Body of pancreas (tissue), 4 donors: ENCODE measurements around the gene PFKM. TPM values are rescaled to one million over a fixed set of nuclear protein-coding genes. Genes with fewer than 3 reads are reported as not detected.

Experiments used
- ATAC-seq: fragments of 150-250 bp; one replicate; pipeline ENCODE4 v1.9.1; 2016
- DNase-seq, 4 donors: peaks; one replicate each; pipeline ENCODE4 v3.0.0-alpha.2; 2019
- H3K27ac ChIP-seq, 4 donors: fragments of 200-600 bp; sonication (generic); 1 replicate in 3 of 4; 2 replicates in 1 of 4; pipeline versions ENCODE4 v1.5.1 to v1.6.1; 2016 to 2019; ENCODE audit warnings: mild to moderate bottlenecking in 1 of 4, mixed read lengths in 1 of 4, moderate library complexity in 1 of 4
- H3K27me3 ChIP-seq, 2 donors: fragments of 200-600 bp; sonication (generic); one replicate each; pipeline ENCODE4 v1.6.0; 2016; ENCODE audit warnings: mild to moderate bottlenecking in 1 of 2
- H3K36me3 ChIP-seq, 2 donors: fragments of 200-600 bp; sonication (generic); replicated peaks in 1 of 2; 2 replicates each; pipeline ENCODE4 v1.5.1; 2016; ENCODE audit warnings: low read depth in 2 of 2; ENCODE audit not compliant: insufficient read depth in 1 of 2
- H3K4me1 ChIP-seq: fragments of 200-600 bp; sonication (generic); one replicate; pipeline ENCODE4 v1.6.0; 2016
- H3K4me3 ChIP-seq, 2 donors: fragments of 200-600 bp; sonication (generic); 1 replicate in 1 of 2; 2 replicates in 1 of 2; pipeline ENCODE4 v1.5.1; 2016 to 2019
- H3K9me3 ChIP-seq, 3 donors: fragments of 200-600 bp; sonication (generic); 1 replicate in 2 of 3; 2 replicates in 1 of 3; pipeline ENCODE4 v1.5.1; 2016
- CTCF ChIP-seq, 7 experiments: fragments of 450-650 bp in 4 of 7; fragments of 200-600 bp in 3 of 7; sonication (generic) in 3 of 7; IDR thresholded peaks; one replicate each; pipeline ENCODE4 v1.5.1; 2016 to 2019; ENCODE audit warnings: antibody characterized with exemption in 7 of 7
- POLR2A ChIP-seq, 3 donors: fragments of 450-650 bp; IDR thresholded peaks; one replicate each; pipeline ENCODE4 v1.6.1; 2016; ENCODE audit warnings: antibody characterized with exemption in 3 of 3, mild to moderate bottlenecking in 2 of 3
- WGBS, 2 donors: methylation state at CpG; one replicate each; pipeline ENCODE4 v1.1.5; 2017; 5-methylcytosine and 5-hydroxymethylcytosine counted together
- intact Hi-C: fragments of 100-400 bp; cut with DNase I; formaldehyde crosslinking; loops from one replicate; pipeline ENCODE4 v1.15.1; 2023
- total RNA-seq, 2 donors: library from RNA; depleted of rRNA; stranded (reverse); fragments of >200 nt; gene quantifications; one replicate each; pipeline ENCODE4 v1.1.0, GENCODE V29; 2016

Gene PFKM
- total RNA-seq, 2 donors from 2014 or later = 14.3 to 16.8 TPM

GRCh38 chr12:48080821-48081220, 38.3 kb upstream of the PFKM start:
- TF ChIP-seq POLR2A (IDR thresholded peaks at IDR 0.05) = no peak
- TF ChIP-seq CTCF (IDR thresholded peaks at IDR 0.05) = no peak
- no peak for DNase-seq
- Histone ChIP-seq H3K4me3 (no peak overlapping the region), H3K9me3 (no peaks in the 10 kb centered on the region), H3K36me3 (peaks cover 0 to 6% of the 10 kb centered on the region in 2 donors), H3K27ac (no peak overlapping the region), H3K4me1 (no peaks in the 10 kb centered on the region), H3K27me3 (no peaks in the 10 kb centered on the region)
- no peak for ATAC-seq
- 91 to 96% methylated on average over 3 of the region's 3 CpGs for WGBS, 2 donors
- intact Hi-C loops = no loop called here

- H3K9me3 ChIP-seq = no peaks in the 10 kb centered on the region
- ATAC-seq (no peak), DNase-seq (no peak)
- intact Hi-C loops = no loop called here
- WGBS, 2 donors = 57 to 84% methylated on average over 1 of the region's 1 CpG
- H3K4me3 ChIP-seq = no peak overlapping the region
- H3K27me3 ChIP-seq = no peaks in the 10 kb centered on the region
- H3K27ac ChIP-seq = no peak overlapping the region
- TF ChIP-seq POLR2A (IDR thresholded peaks at IDR 0.05) (no peak), CTCF (IDR thresholded peaks at IDR 0.05) (peak in 3 of 7 experiments; percentile 23 to 34 (median 28))
- H3K36me3 ChIP-seq = peaks cover 0 to 15% of the 10 kb centered on the region in 2 donors
- no peaks in the 10 kb centered on the region for H3K4me1 ChIP-seq
Observed at GRCh38 chr12:48084066-48084465, 35.1 kb upstream of the PFKM start.

- no peak overlapping the region for H3K27ac ChIP-seq
- TF ChIP-seq CTCF (IDR thresholded peaks at IDR 0.05) (no peak), POLR2A (IDR thresholded peaks at IDR 0.05) (no peak)
- 91 to 97% methylated on average over 12 of the region's 12 CpGs for WGBS, 2 donors
- ATAC-seq (no peak), DNase-seq (no peak)
- H3K27me3 ChIP-seq = no peaks in the 10 kb centered on the region
- H3K4me1 ChIP-seq = no peaks in the 10 kb centered on the region
- H3K9me3 ChIP-seq = no peaks in the 10 kb centered on the region
- peaks cover 0 to 15% of the 10 kb centered on the region in 2 donors for H3K36me3 ChIP-seq
- intact Hi-C loops = no loop called here
- no peak overlapping the region for H3K4me3 ChIP-seq
Observed at GRCh38 chr12:48084841-48085460, 34.2 kb upstream of the PFKM start.

- Histone ChIP-seq H3K4me1 (no peaks in the 10 kb centered on the region), H3K9me3 (no peaks in the 10 kb centered on the region), H3K36me3 (peaks cover 0 to 15% of the 10 kb centered on the region in 2 donors), H3K27ac (no peak overlapping the region), H3K4me3 (no peak overlapping the region), H3K27me3 (no peaks in the 10 kb centered on the region)
- TF ChIP-seq CTCF (IDR thresholded peaks at IDR 0.05) (no peak), POLR2A (IDR thresholded peaks at IDR 0.05) (no peak)
- intact Hi-C loops = no loop called here
- ATAC-seq (no peak), DNase-seq (no peak)
- 82 to 86% methylated on average over 3 of the region's 3 CpGs for WGBS, 2 donors
Observed at GRCh38 chr12:48086327-48086726, 32.8 kb upstream of the PFKM start.

- intact Hi-C loops = no loop called here
- DNase-seq (no peak), ATAC-seq (no peak)
- Histone ChIP-seq H3K4me1 (no peaks in the 10 kb centered on the region), H3K9me3 (no peaks in the 10 kb centered on the region), H3K27ac (no peak overlapping the region), H3K36me3 (peaks cover 0 to 14% of the 10 kb centered on the region in 2 donors), H3K27me3 (no peaks in the 10 kb centered on the region), H3K4me3 (no peak overlapping the region)
- 73 to 90% methylated on average over 1 of the region's 1 CpG for WGBS, 2 donors
- TF ChIP-seq POLR2A (IDR thresholded peaks at IDR 0.05) (no peak), CTCF (IDR thresholded peaks at IDR 0.05) (no peak)
Observed at GRCh38 chr12:48092611-48093010, 26.6 kb upstream of the PFKM start.
